Measurements from ENCODE around the gene DENND1A. TPM values are rescaled to one million over a fixed set of nuclear protein-coding genes. Genes with fewer than 3 reads are reported as not detected.
"Not testable (repeated sequence)": the region's sequence is repeated elsewhere in the genome, so short reads cannot be mapped to it uniquely, and the experiment has no call there.

Gene DENND1A
- total and polyA plus RNA-seq, 2 donors from 2014 or later = 16.3 to 19.6 TPM

DNA sequence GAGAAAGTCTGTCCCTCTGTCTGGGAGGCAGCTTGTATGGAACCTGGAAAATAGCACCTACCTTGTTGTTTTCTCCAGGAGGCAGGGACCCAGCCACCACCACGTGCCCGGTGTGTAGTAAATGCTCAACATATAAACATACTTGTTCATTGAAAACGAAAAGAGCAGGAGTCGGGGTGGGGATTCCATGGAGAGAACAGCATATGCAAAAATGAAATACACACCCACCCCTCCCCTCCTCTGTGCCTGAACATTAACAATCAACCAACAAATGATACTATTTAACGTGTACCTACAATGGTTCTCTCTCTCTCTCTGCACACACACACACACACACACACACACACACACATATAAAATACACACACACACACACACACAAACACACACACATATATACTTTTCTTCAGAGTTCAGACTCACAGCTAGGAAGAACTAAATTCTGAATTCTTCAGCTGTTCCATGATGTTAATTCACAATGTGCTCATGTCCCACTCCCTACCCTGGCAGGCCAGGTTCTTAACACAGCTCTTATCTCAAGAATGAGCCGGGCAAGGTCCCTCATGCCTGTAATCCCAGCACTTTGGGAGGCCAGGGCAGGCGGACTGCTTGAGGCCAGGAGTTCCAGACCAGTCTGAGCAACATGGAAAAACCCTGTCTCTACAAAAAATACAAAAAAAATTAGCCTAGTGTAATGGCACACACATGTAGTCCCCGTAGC, 16.3 kb upstream of the DENND1A start:
- no peak for FAIRE-seq
- TF ChIP-seq CTCF (IDR thresholded peaks at IDR 0.05; ENCODE audit: borderline replicate concordance, extremely low read depth, insufficient read depth) = no peak

DNA sequence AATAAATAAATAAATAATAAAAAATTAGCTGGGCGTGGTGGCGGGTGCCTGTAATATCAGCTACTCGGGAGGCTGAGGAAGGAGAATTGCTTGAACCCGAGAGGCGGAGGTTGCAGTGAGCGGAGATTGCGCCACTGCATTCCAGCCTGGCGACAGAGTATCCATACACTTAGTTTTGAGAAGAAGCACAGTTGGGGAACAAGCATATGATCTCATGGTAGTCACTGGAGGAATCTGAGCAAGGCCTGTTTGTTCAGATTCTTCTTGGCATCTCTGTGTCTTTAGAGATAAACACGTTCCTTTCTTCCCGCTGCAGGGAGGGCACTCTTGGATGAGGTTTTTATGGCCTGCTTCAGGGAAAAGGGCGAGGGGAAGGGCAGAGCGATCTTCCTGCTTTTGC, 15.6 kb upstream of the DENND1A start:
- FAIRE-seq (no peak), DNase-seq (no peak)
- no peaks in the 10 kb centered on the region for H3K4me1 ChIP-seq (ENCODE audit: control insufficient read depth in 2 of 3, insufficient read depth in 2 of 3, low read depth in 1 of 3, low read length in 3 of 3)
- TF ChIP-seq CTCF (IDR thresholded peaks at IDR 0.05; ENCODE audit: borderline replicate concordance, extremely low read depth, insufficient read depth) = no peak
- H3K36me3 ChIP-seq (ENCODE audit: control insufficient read depth in 2 of 3, insufficient read depth in 3 of 3, low read length in 3 of 3) = no peaks in the 10 kb centered on the region
- H3K9ac ChIP-seq (ENCODE audit: low read length in 3 of 3) = no peak overlapping the region
- H3K27ac ChIP-seq (ENCODE audit: low read depth in 2 of 2, low read length in 2 of 2) = no peak overlapping the region
- H3K4me3 ChIP-seq (ENCODE audit: low read length in 3 of 3) = no peak overlapping the region
- H3K27me3 ChIP-seq (ENCODE audit: control insufficient read depth, insufficient read depth, low read length) = no peaks in the 10 kb centered on the region
- intact Hi-C loops (cut with DNase I) = no loop called here
- no peaks in the 10 kb centered on the region for H3K9me3 ChIP-seq (ENCODE audit: control insufficient read depth in 2 of 3, insufficient read depth in 1 of 3, low read length in 3 of 3)

More for the DNA sequence above, 16.3 kb upstream of the DENND1A start:
- no peaks in the 10 kb centered on the region for H3K9me3 ChIP-seq (ENCODE audit: control insufficient read depth in 2 of 3, insufficient read depth in 1 of 3, low read length in 3 of 3)
- DNase-seq = no peak
- H3K9ac ChIP-seq (ENCODE audit: low read length in 3 of 3) = no peak overlapping the region
- no peak overlapping the region for H3K4me3 ChIP-seq (ENCODE audit: low read length in 3 of 3)
- H3K4me1 ChIP-seq (ENCODE audit: control insufficient read depth in 2 of 3, insufficient read depth in 2 of 3, low read depth in 1 of 3, low read length in 3 of 3) = no peaks in the 10 kb centered on the region
- no peaks in the 10 kb centered on the region for H3K36me3 ChIP-seq (ENCODE audit: control insufficient read depth in 2 of 3, insufficient read depth in 3 of 3, low read length in 3 of 3)
- intact Hi-C loops (cut with DNase I) = no loop called here
- H3K27me3 ChIP-seq (ENCODE audit: control insufficient read depth, insufficient read depth, low read length) = no peaks in the 10 kb centered on the region
- H3K27ac ChIP-seq (ENCODE audit: low read depth in 2 of 2, low read length in 2 of 2) = no peak overlapping the region

DNA sequence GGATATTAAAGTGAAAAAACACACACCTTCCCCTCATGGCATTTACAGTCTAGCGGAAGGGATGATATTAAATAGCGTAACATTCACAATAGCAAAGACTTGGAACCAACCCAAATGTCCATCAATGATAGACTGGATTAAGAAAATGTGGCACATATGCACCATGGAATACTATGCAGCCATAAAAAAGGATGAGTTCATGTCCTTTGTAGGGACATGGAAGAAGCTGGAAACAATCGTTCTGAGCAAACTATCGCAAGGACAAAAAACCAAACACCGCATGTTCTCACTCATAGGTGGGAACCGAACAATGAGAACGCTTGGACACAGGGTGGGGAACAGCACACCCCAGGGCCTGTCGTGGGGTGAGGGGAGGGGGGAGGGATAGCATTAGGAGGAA, 14.5 kb upstream of the DENND1A start:
- H3K27ac ChIP-seq (ENCODE audit: low read depth in 2 of 2, low read length in 2 of 2); H3K9ac ChIP-seq (ENCODE audit: low read length in 3 of 3); H3K4me3 ChIP-seq (ENCODE audit: low read length in 3 of 3); H3K9me3 ChIP-seq (ENCODE audit: control insufficient read depth in 2 of 3, insufficient read depth in 1 of 3, low read length in 3 of 3); H3K4me1 ChIP-seq (ENCODE audit: control insufficient read depth in 2 of 3, insufficient read depth in 2 of 3, low read depth in 1 of 3, low read length in 3 of 3); H3K36me3 ChIP-seq (ENCODE audit: control insufficient read depth in 2 of 3, insufficient read depth in 3 of 3, low read length in 3 of 3); DNase-seq; H3K27me3 ChIP-seq (ENCODE audit: control insufficient read depth, insufficient read depth, low read length); intact Hi-C loops (cut with DNase I); FAIRE-seq: not testable (repeated sequence)

GRCh38 chr9:123943671-123944070, 13.7 kb upstream of the DENND1A start:
- no peaks in the 10 kb centered on the region for H3K4me1 ChIP-seq (ENCODE audit: control insufficient read depth in 2 of 3, insufficient read depth in 2 of 3, low read depth in 1 of 3, low read length in 3 of 3)
- H3K27me3 ChIP-seq (ENCODE audit: control insufficient read depth, insufficient read depth, low read length) = no peaks in the 10 kb centered on the region
- H3K9me3 ChIP-seq (ENCODE audit: control insufficient read depth in 2 of 3, insufficient read depth in 1 of 3, low read length in 3 of 3) = no peaks in the 10 kb centered on the region
- H3K4me3 ChIP-seq (ENCODE audit: low read length in 3 of 3) = no peak overlapping the region
- no peak overlapping the region for H3K27ac ChIP-seq (ENCODE audit: low read depth in 2 of 2, low read length in 2 of 2)
- FAIRE-seq = no peak
- TF ChIP-seq CTCF (IDR thresholded peaks at IDR 0.05; ENCODE audit: borderline replicate concordance, extremely low read depth, insufficient read depth) = no peak
- no peak for DNase-seq
- H3K36me3 ChIP-seq (ENCODE audit: control insufficient read depth in 2 of 3, insufficient read depth in 3 of 3, low read length in 3 of 3) = no peaks in the 10 kb centered on the region
- no peak overlapping the region for H3K9ac ChIP-seq (ENCODE audit: low read length in 3 of 3)
- intact Hi-C loops (cut with DNase I) = no loop called here

All from kidney (tissue), 14 donors.